CD4-positive, alpha-beta T cell treated with Interferon alpha-2 for 1 hour (primary cell): ENCODE measurements around the gene HOXC4.

ENCODE experiments used
- DNase-seq, 2 donors: peaks; one replicate each; pipeline ENCODE4 v3.0.0-alpha.2; 2020 to 2022

The HOXC4 gene

DNA sequence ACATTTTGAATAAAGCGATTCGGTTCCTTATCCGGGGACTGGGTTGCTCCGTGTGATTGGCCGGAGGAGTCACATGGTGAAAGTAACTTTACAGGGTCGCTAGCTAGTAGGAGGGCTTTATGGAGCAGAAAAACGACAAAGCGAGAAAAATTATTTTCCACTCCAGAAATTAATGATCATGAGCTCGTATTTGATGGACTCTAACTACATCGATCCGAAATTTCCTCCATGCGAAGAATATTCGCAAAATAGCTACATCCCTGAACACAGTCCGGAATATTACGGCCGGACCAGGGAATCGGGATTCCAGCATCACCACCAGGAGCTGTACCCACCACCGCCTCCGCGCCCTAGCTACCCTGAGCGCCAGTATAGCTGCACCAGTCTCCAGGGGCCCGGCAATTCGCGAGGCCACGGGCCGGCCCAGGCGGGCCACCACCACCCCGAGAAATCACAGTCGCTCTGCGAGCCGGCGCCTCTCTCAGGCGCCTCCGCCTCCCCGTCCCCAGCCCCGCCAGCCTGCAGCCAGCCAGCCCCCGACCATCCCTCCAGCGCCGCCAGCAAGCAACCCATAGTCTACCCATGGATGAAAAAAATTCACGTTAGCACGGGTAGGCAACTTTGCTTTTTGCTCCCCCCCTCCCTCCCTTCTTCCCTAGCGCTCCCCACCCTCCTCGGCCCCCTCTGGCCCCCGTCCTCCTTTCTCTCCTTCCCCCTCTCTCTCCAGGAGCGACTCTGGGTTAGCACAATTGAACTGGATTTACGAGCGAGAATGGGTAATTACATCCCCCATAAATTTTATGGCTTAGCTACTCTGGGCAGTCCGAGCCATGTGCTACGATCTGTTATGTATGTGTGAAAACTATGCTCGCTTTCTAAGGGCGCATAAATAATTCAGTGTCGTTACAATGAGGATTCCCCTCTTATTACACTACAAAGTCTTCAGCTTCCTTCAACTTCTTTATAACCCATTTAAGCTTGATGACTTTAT lies at the start of gene HOXC4:
TSS of gene HOXC4 (plus strand) at position 85 of the 991 bp plus-strand sequence. CDS start at position 173, 88 bp downstream.
- peak; percentile 33 to 51 for DNase-seq

DNA sequence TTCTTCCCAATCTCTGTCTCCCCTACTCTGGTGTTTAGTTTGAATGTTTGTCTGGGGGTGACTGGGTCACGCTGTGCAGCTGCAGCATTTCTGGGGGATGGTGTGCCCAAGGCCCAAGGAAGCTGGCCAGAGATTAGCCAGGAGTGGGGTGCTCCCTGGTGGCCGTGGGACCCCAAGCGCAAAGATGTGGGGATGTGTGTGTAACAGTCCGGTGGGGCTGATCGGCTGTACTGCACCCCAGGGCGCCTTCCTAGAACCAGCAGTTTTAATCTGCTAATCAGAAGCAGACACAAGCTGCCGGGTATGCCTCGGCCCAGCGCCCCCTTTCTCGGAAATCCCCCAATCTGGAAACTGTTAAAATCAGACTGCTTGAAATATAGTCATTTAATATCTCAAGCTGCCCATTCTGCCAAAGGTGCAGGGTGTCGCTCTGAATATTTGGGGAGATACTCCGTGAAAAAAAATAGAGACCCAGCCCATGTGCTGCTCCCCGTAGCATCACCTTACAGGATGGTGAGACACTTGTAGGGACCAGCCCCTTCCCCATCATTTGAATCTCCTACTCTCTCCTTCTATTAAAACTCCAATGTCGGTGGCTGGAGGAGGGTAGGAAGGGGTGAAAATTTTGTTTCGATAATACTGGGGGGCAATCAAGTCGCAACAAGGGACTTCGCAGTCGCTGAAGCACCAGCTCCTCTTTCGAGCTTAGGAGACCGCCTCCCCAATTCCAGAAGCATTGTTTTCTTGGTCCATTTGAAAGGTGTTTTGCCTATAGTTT lies 49.4 kb upstream of the HOXC4 start:
- no peak for DNase-seq

DNA sequence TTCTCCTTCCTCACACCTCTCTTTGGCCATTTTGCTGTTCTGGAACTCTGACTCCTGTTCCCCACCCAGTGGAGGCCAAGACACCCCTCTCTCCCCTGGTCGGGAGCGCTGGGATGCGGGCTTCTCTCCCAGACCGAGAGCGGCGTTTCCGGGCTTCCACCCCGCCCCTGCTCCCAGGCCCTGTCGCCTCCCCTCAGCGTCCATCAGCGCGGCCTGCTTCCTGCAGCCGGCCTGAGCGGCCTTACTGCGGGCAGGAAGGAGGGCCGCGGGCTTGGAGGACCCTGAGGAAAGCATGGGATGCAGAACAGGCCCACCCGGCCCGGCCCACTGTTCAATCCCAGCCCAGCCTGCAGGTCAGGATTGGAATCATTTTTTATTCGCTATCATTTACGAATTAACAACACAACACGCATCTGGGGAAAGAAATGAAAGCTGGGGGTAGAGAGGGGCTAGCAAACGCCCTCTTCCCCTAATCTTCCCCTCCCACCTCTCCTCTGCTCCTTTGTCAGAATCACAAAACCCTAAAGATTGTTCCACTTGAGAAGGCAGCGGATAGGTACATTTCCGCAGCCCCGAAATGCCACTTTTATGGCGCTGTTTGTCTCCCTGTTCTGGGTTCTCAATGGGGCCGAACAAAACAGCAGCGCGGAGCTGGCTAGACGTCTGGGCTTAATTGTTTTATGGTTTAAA lies 48.6 kb upstream of the HOXC4 start:
- no peak for DNase-seq

DNA sequence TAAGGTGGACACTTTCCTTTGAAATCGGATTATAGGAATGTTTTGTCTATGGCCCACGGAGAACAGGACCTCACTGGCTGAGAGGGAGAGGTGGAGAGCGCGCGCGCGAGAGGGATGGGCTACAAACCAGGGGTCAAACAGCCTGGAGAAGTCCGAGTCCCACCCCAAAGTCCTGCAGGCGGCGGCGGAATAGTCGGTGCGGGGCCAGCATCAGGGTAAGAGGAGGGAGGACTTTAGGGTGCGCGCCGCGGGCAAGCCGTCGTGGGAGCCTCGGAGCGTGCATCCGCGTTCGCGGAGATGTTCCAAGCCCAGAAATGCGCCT lies 48.1 kb upstream of the HOXC4 start:
- no peak for DNase-seq

DNA sequence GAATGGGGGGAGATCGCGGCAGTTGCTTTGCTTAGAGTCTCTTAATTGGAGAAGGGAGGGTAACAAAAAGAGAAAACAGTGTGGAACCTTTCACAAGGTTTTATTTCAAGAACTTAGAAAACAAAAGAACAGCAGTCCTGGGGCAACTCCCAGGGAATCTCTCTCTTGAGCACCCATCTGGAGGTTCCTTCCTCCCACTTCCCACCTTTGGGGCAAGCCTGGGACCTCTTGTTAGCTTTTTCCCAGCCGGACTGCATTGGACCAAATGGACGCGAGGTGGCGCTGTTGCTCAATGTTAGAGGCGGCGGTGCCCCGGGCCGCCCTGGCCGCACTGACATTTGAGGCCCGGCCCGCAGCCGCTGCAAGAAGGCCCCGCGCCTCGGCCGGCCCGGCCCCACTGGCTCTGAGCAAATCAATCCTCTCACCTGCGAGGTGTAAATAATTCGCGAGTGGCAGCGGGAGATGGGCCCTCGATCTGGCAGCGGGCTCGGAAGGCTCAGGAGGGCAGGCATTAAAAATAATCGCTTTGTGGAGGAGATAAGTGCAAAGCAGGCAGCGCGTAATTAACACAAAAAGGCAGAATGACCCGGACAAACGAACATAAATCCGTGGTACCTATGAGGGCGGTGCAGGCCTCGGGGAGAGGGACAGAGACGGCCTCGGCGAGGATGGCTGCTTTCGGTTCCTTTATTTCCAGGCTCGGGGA lies 47.6 kb upstream of the HOXC4 start:
- peak; percentile 77 to 86 for DNase-seq

DNA sequence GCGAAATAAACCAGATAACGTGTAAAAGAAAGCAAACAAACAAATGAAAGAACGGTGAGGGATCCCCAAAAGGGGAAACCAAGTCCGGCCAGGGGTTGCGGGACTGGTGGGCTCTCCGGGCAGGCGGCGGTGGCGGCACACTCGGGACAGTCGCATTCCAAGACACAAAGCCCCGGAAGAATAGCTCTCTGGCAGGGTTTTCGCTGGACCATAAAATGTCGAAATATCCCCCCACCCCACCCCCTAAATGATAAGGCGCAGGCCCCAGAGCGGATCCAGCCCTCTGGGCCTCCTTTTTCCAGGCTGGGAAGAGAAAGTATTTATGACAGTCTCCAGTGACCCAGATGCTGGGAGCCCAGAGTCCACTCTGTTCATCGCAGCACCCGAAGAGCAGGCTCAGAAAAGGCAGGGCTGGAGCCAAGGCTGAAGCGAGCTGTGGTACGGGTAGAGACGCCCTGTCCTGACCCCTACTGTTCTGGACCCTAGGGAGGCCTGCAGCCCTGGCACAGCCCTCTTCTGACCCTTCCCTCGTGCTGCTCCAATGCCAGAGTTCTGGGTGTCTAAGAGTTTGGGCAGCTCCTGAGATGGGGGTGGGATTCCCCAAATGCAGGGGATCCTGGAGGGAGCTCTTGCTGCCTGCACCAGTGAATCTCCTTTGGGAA lies 46.9 kb upstream of the HOXC4 start:
- no peak for DNase-seq

DNA sequence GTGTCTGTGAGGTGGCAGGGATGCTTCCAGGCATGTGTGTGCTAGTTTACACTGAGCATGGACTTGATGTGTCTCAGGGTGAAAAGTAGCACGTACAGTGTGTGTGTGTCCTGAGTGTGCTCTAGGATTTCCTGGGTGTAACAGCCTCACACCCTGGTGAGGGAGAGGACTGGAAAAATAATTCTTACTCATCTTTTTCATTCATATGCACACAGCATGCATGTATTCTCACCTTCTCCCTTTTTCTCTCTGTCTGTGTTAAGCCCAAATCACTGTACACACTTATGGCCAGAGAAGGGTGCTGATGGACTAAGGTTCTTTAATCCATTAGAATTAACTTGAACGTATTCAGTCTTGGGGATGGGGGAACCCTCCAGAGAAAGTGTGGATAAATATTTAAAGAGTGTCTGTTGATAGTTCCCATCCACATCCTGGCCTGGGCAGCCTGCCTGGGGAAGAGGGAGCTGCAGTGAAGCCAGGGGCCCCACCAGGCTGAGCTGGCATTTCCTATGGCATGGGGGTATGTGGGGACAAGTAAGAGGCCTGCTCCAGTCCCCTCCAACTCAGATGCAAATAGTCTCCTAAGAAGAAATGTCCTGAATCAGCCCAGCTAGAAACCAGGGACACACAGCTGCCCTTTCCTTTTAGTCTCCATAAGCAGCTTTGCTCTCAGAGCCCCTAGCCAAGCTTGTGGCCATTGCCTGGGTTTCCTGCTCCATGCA lies 45.9 kb upstream of the HOXC4 start:
- DNase-seq, result no peak

DNA sequence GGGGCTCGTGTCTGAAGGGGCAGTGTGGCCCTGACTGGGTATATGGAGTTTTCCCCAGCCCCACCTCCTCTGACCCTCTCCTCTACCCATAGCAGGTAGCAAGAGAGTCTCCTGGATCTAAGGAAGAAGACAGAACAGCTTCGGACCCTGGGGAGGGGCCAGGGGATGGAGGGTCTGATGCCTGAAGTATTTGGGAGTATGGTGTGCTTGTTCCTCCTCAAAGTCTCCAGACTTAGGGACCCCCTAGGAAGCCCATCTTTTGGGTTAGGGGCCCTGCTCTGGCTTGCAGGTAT lies 45.4 kb upstream of the HOXC4 start:
- DNase-seq, result no peak

DNA sequence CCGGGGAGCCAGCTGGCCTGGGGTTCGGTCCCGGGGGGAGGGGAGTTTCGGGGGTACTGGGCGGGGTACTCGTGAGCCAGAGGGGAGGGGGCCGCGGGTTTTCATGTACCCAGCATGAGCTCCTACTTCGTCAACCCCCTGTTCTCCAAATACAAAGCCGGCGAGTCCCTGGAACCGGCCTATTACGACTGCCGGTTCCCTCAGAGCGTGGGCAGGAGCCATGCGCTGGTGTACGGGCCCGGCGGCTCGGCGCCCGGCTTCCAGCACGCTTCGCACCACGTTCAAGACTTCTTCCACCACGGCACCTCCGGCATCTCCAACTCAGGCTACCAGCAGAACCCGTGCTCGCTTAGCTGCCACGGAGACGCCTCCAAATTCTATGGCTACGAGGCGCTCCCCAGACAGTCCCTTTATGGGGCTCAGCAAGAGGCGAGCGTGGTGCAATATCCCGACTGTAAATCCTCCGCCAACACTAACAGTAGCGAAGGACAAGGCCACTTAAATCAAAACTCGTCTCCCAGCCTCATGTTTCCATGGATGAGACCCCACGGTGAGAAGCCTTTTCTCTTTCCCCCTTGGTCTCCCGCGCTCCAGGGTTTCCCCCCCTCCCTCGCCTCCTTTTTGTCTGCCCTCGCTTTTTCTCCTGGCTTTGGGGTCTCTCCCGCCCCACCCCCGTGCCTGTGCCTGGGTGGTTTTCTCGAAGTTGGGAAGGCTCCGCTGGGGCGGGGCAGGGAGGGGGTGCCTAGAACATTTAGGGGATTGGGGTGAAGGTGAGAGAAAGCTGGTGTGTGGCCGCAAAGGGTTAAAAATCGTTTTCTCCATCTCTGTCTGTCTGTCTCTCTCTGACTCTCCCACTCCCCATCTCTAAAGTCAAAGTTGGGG lies 44.2 kb upstream of the HOXC4 start:
- DNase-seq, result no peak

DNA sequence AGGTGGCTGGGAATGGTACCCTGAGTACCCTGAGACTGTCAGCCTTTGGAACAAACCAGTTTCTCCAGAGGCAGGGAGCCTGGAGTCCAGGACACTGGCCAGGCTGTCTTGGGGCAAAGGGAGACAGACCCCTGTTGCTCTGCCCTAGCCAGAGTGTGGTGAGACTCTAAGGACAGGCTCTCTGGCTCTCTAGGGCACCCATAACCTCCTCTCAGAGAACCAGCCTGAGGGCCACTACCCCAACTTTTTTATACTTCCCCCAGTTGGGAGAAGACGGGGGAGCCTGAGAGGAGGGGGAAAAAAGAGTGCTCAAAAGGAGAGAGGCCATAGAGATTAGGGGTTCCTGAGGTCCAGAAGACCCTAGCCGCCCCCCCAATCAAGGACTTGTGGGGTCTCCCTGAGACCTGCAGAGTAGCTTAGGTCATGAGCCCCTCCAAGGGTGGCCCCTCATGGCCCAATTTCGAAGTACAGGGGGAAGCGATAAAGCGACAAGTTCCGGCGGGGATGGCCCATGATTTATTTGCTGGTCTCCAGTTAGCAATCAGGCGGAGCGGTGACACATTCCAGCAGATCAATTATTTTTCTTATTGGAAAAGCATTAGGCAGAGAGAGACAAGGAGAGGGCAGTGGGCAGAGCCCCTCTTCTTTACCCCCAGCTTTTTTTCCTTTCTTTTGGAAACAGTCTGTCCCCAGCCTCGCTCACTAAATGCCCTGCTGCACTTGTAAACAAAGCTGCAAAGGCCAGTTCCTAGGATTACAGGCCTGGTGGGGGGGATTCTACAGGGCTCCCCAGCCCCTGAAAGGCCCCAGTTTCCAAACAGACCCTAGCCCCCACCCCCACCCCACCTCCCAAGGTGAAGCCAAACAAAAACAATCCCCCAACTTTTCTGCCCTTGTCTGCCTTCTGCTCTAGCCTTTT lies 43.3 kb upstream of the HOXC4 start:
- no peak for DNase-seq

DNA sequence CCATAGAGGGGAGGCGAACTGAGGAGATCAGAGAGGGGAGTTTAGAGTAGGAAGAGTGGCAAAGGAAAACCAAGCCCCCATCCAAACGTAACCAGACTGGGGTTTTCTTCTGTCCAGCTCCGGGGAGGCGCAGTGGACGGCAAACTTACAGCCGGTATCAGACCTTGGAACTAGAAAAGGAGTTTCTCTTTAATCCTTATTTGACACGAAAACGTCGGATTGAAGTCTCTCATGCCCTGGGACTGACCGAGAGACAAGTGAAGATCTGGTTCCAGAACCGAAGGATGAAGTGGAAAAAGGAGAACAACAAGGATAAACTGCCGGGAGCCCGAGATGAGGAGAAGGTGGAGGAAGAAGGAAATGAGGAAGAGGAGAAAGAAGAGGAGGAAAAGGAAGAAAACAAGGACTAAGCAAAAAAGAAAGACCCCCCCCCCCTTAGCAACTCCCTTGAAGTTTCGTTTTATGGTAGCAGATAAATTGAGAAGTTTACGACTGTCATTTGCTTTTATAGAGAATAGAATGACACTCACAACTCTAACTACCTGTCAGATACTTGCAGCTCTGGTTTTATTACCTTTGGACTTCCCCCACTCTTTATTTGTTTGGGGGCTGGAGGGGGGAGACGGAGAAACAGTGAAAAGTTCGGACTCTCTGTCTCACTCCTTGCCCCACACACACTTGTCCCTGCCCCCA lies 42.5 kb upstream of the HOXC4 start:
- no peak for DNase-seq

DNA sequence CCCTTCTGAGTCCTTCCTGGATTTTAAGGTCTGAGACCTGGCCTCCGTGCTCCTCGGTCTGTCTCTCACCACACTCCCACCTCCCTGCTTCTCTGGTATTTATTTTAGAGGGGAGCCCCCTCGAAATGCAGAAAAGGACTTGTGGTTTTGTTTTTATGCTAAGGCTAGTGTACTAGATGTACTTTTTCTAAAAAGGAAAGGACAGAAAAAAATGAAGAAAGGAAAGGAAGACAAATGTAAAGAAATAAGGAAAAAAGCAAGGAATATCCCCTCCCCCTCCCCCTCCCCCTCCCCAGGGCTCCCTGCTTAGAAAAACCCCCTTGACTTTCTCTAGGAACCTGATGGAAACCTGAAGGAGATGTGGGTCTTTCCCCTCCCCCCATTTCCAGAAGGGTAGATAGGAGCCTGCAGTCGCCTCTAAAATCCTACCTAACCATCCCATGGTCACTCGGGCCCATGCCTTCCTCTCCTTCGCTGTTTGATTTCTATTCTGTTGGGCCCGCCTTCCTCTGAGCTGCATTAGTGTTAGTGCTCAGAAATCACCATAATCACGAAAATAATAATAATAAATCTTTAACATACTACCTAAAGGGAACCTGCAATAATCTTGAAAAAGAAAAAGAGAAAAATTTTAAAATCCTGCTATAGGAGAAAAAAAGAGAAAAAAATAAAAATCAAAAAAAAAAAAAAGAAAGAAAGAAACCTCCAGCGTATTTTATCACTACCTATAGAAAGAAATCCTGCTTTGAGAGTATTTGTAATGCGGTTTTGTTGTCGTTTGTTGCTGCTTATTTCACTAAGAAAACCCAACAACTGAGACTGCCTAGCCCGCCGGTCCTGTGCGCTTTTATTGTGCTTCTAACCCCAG lies 41.7 kb upstream of the HOXC4 start:
- no peak for DNase-seq

DNA sequence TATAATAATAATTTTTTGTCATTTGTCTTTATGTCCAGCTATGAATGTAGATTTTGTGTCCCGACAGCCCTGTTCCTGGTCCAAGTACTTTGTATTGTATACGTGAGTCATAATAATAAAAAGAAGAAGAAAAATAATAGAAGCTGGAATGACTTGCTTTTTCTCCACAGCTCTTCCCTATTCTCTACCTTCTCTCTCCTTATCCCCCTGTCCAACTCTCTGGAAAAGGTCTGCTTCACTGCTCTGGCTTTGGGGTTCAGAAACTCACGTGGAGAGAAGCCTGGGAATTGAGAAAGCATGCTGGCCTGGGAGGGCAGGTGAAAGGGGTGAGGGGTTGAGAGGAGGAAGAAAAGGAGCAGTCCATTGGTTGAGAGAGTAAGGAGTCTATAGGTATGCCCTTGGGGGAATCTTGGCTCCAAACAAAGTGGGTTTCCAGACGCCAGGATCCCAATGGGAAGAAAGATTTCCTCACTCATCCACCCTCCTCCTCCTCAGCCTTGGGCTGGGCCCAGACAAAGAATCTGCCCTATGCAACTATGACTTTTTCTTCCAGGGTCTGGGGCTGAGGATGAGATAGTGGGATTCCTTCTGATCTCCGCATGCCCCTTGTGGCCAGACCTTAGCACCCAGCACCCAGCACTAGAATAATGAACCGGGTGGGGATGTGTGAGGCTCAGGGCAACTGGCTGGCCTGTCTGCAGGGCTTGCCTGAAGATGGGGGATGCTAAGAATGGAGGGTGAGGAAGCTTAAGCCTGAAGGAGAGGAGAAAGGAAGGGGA lies 40.8 kb upstream of the HOXC4 start:
- no peak for DNase-seq

DNA sequence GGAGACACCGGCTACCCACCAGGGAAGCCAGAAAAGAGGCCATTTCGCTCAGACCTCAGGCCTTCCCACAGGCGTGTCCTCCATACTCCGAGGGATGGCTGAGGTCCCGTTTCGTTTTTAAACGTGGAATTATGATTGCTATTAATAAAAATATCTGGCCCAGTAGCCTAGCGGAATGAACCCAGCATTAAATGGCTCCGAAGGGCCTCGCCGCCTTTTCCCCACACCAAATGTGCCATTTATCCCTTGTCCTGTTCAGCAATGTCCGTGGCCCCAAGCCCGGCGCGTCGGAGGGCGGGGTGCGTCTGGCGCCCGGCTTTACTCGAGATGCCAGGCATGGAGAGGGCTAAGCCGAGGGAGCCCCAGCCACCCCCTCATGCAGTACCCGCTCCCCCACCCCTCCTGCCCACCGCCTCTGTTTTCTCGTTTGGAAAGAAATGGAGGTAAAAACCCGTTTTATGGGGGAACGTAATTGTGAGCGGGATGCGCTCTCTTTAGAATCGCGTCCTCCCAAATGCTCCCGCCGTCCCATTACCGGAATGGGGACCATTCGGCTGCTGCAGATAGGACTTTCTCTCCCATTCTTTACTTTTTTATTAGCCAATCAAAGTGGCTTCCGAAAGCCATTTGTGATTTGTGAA lies 39.1 kb upstream of the HOXC4 start:
- no peak for DNase-seq

DNA sequence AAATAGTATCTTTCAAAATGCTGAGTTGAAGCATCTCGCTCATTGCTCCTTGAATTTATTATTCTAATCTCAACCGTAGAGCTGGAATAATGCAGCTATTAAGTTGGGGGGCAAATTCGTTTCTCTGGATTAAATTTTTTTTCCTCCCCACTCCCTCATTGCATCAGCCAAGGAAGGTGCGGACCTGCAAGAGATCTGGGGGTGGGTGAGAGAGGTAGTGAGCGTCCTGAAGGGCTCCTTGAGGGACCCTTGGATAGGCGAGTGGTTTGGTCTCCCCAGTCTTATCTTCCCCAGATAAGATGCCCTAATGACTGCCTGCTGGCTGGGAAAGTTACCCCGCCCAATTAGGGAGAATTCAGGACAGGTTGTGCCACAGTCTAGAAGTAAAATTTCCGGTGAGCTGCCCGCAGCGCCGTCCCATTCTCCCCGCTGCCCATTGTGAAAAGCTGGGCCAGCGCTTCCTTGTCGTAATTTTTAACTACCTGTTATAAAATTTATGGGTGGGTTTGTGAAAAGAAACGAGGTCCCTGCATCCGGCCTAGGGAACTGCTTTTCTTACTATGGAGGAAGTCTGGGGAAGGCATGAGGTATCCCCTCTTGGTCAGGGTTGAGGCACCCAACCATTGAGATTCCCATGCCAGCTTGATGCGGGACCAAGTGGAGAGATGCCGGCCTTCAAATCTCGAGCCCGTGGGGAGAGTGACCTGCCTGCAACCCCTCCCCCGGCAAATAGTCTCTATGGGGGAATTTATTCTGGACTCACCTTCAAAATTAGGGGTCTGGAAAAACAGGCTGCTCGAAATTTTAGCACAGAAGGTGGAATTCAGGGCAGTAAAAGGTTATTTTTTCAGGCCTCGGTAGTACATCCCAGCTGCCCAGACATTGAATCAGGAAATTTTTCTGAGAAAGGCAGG lies 38.4 kb upstream of the HOXC4 start:
- DNase-seq, result no peak
